IPS DF 4.7 (cell line): ENCODE measurements around the gene FAM161A.

Source experiments
- DNase-seq: peaks from one replicate; pipeline ENCODE4 v3.0.0-alpha.2; 2013; ENCODE audit warnings: low spot score; ENCODE audit errors: extremely low read depth

The FAM161A gene

GRCh38 chr2:61786876-61787275, 67.0 kb downstream of the FAM161A start:
- no peak for DNase-seq

- DNase-seq = no peak
These were observed 68.3 kb downstream of the FAM161A start for GRCh38 chr2:61785583-61785982.

- no peak for DNase-seq
These were observed 69.2 kb downstream of the FAM161A start for GRCh38 chr2:61784643-61785042.

- no peak for DNase-seq
These were observed 77.8 kb downstream of the FAM161A start for GRCh38 chr2:61775956-61776570.
